H9 (cell line): ENCODE data around the gene MKRN2OS. TPM values are rescaled to one million over a fixed set of nuclear protein-coding genes. Genes with fewer than 3 reads are reported as not detected.

Source experiments
- DNase-seq: peaks from one replicate; pipeline ENCODE4 v3.0.0-alpha.2; 2017
- H2AFZ ChIP-seq: one replicate; pipeline ENCODE4 v1.6.1; 2013; ENCODE audit warnings: mild to moderate bottlenecking, low read length, control low read depth, moderate library complexity
- H2AK5ac ChIP-seq: 2 replicates; pipeline ENCODE4 v1.6.1; 2013; ENCODE audit warnings: low read length, control low read depth, mixed read lengths; ENCODE audit not compliant: insufficient read length
- H2BK120ac ChIP-seq: one replicate; pipeline ENCODE4 v1.6.1; 2013; ENCODE audit warnings: low read depth, mild to moderate bottlenecking, low read length, control low read depth, inconsistent platforms; ENCODE audit not compliant: poor library complexity, severe bottlenecking
- H2BK12ac ChIP-seq: 2 replicates; pipeline ENCODE4 v1.6.1; 2013; ENCODE audit warnings: low read length, control low read depth, mixed read lengths, low read depth; ENCODE audit not compliant: insufficient read length
- H2BK15ac ChIP-seq: 2 replicates; pipeline ENCODE4 v1.6.1; 2013; ENCODE audit warnings: low read depth, low read length, control low read depth
- H2BK20ac ChIP-seq: one replicate; pipeline ENCODE4 v1.6.1; 2013; ENCODE audit warnings: low read depth, mild to moderate bottlenecking, low read length, control low read depth, inconsistent platforms; ENCODE audit not compliant: poor library complexity, severe bottlenecking
- H2BK5ac ChIP-seq: 2 replicates; pipeline ENCODE4 v1.6.1; 2013; ENCODE audit warnings: low read length, control low read depth, mixed read lengths; ENCODE audit not compliant: insufficient read length
- H3K14ac ChIP-seq: 2 replicates; pipeline ENCODE4 v1.6.1; 2013; ENCODE audit warnings: low read length, control low read depth; ENCODE audit not compliant: insufficient read depth
- H3K18ac ChIP-seq: 2 replicates; pipeline ENCODE4 v1.6.1; 2013; ENCODE audit warnings: low read depth, mild to moderate bottlenecking, mixed read lengths, low read length, control low read depth; ENCODE audit not compliant: insufficient read length
- H3K23ac ChIP-seq: 2 replicates; pipeline ENCODE4 v1.6.1; 2013; ENCODE audit warnings: low read length, control low read depth, mixed read lengths, low read depth; ENCODE audit not compliant: insufficient read length
- H3K23me2 ChIP-seq: 2 replicates; pipeline ENCODE4 v1.6.1; 2013; ENCODE audit warnings: low read depth, mild to moderate bottlenecking, mixed read lengths, low read length, control low read depth; ENCODE audit not compliant: insufficient read length, poor library complexity, severe bottlenecking
- H3K27ac ChIP-seq: 2 replicates; pipeline ENCODE4 v1.5.1; 2013; ENCODE audit warnings: low read length, control low read depth, mixed read lengths, low read depth; ENCODE audit not compliant: insufficient read length
- H3K27me3 ChIP-seq: 2 replicates; pipeline ENCODE4 v1.6.1; 2013; ENCODE audit warnings: low read length, control low read depth, inconsistent platforms; ENCODE audit not compliant: insufficient read depth
- H3K4ac ChIP-seq: 2 replicates; pipeline ENCODE4 v1.6.1; 2013; ENCODE audit warnings: low read depth, mild to moderate bottlenecking, control low read depth, inconsistent platforms, low read length, moderate library complexity
- H3K4me1 ChIP-seq: 2 replicates; pipeline ENCODE4 v1.6.1; 2013; ENCODE audit warnings: low read length, control low read depth, inconsistent platforms; ENCODE audit not compliant: insufficient read depth
- H3K4me2 ChIP-seq: 2 replicates; pipeline ENCODE4 v1.6.1; 2013; ENCODE audit warnings: low read length, control low read depth, mixed read lengths; ENCODE audit not compliant: insufficient read length, insufficient read depth
- H3K56ac ChIP-seq: 2 replicates; pipeline ENCODE4 v1.6.1; 2013; ENCODE audit warnings: low read depth, mild to moderate bottlenecking, mixed read lengths, low read length, control low read depth; ENCODE audit not compliant: insufficient read length
- H3K79me1 ChIP-seq: 2 replicates; pipeline ENCODE4 v1.6.1; 2013; ENCODE audit warnings: low read depth, mild to moderate bottlenecking, moderate library complexity, low read length, control low read depth, inconsistent platforms; ENCODE audit not compliant: insufficient read depth, poor library complexity, severe bottlenecking
- H3K79me2 ChIP-seq: 2 replicates; pipeline ENCODE4 v1.6.1; 2013; ENCODE audit warnings: low read length, control low read depth, inconsistent platforms; ENCODE audit not compliant: insufficient read depth
- H3K9ac ChIP-seq: 2 replicates; pipeline ENCODE4 v1.6.1; 2013; ENCODE audit warnings: low read length, control low read depth, mixed read lengths; ENCODE audit not compliant: insufficient read length; ENCODE audit errors: extremely low read depth
- H3K9me3 ChIP-seq: one replicate; pipeline ENCODE4 v1.6.1; 2013; ENCODE audit warnings: low read depth, low read length, inconsistent platforms; ENCODE audit not compliant: control insufficient read depth
- H3T11ph ChIP-seq: one replicate; pipeline ENCODE4 v1.6.1; 2013; ENCODE audit warnings: mild to moderate bottlenecking, low read length, control low read depth, inconsistent platforms
- H4K20me1 ChIP-seq: one replicate; pipeline ENCODE4 v1.6.1; 2013; ENCODE audit not compliant: control insufficient read depth, insufficient read length, insufficient read depth
- H4K5ac ChIP-seq: 2 replicates; pipeline ENCODE4 v1.6.1; 2013; ENCODE audit warnings: low read depth, mild to moderate bottlenecking, mixed read lengths, low read length, control low read depth; ENCODE audit not compliant: insufficient read length
- H4K8ac ChIP-seq: replicated peaks from 2 replicates; pipeline ENCODE4 v1.6.1; 2013; ENCODE audit warnings: low read length, control low read depth, mixed read lengths, low read depth; ENCODE audit not compliant: insufficient read length
- H4K91ac ChIP-seq: 2 replicates; pipeline ENCODE4 v1.6.1; 2013; ENCODE audit warnings: low read depth, mild to moderate bottlenecking, moderate library complexity, mixed read lengths, low read length, control low read depth; ENCODE audit not compliant: insufficient read length
- H3K27ac Mint-ChIP-seq, 3 experiments: 2 replicates in 2 of 3; 3 replicates in 1 of 3; pipeline ENCODE4 v1.8.0; 2020 to 2021; ENCODE audit warnings: mixed read lengths in 3 of 3, mild to moderate bottlenecking in 1 of 3, moderate library complexity in 1 of 3
- H3K27me3 Mint-ChIP-seq: 2 replicates; pipeline ENCODE4 v1.8.0; 2021; ENCODE audit warnings: low read depth, mild to moderate bottlenecking, moderate library complexity, mixed read lengths
- H3K36me3 Mint-ChIP-seq, 3 experiments: 2 replicates in 2 of 3; 3 replicates in 1 of 3; pipeline ENCODE4 v1.8.0; 2020 to 2021; ENCODE audit warnings: low read depth in 3 of 3, mixed read lengths in 3 of 3; ENCODE audit not compliant: insufficient read depth in 1 of 3
- H3K4me1 Mint-ChIP-seq, 2 experiments: 2 replicates each; pipeline ENCODE4 v1.8.0; 2020; ENCODE audit warnings: mixed read lengths in 2 of 2
- H3K4me3 Mint-ChIP-seq, 2 experiments: 2 replicates in 1 of 2; 3 replicates in 1 of 2; pipeline ENCODE4 v1.8.0; 2020 to 2021; ENCODE audit warnings: mild to moderate bottlenecking in 2 of 2, mixed read lengths in 2 of 2, moderate library complexity in 1 of 2
- H3K9me3 Mint-ChIP-seq, 2 experiments: 2 replicates in 1 of 2; 3 replicates in 1 of 2; pipeline ENCODE4 v1.8.0; 2020; ENCODE audit warnings: mild to moderate bottlenecking in 2 of 2, mixed read lengths in 2 of 2, moderate library complexity in 1 of 2
- CTCF ChIP-seq: fragments of 200-600 bp; sonication (generic); conservative IDR thresholded peaks from 3 replicates; pipeline ENCODE4 v1.8.0; 2021; ENCODE audit warnings: antibody characterized with exemption, mild to moderate bottlenecking
- WGBS: extraction: QIAGEN DNeasy Blood & Tissue Kit; methylation state at CpG from one replicate; pipeline ENCODE4 v1.1.7; 2013; ENCODE audit warnings: missing lambda C conversion rate, low lambda C conversion rate, mixed read lengths; ENCODE audit not compliant: insufficient read length; ENCODE audit errors: extremely low coverage; 5-methylcytosine and 5-hydroxymethylcytosine counted together
- total RNA-seq: library from RNA; stranded (reverse); gene quantifications from 2 replicates; pipeline ENCODE4 v1.2.1, GENCODE V29; 2021

Gene MKRN2OS
- total RNA-seq, 1 experiment from 2014 or later = 0.44 TPM

- H3K27ac ChIP-seq = no peak overlapping the region
- no peak overlapping the region for H3K27ac Mint-ChIP-seq
- H3K36me3 Mint-ChIP-seq = peaks cover 46 to 77% (median 68%) of the 10 kb centered on the region in 3 experiments
- no peaks in the 10 kb centered on the region for H3K79me1 ChIP-seq
- H3K9me3 Mint-ChIP-seq = no peaks in the 10 kb centered on the region
- no peaks in the 10 kb centered on the region for H3K9me3 ChIP-seq
- no peak overlapping the region for H2BK120ac ChIP-seq
- no peaks in the 10 kb centered on the region for H3K4me1 ChIP-seq
- no peak overlapping the region for H2BK20ac ChIP-seq
- no peak overlapping the region for H3K9ac ChIP-seq
- WGBS = no CpG with 5 or more reads among the region's 4 CpGs
- no peak overlapping the region for H2AFZ ChIP-seq
- H3K4me3 Mint-ChIP-seq = no peak overlapping the region
- no peak overlapping the region for H2BK15ac ChIP-seq
- H3K27me3 ChIP-seq = no peaks in the 10 kb centered on the region
- H4K8ac ChIP-seq = no peak overlapping the region
- no peak overlapping the region for H3K4me2 ChIP-seq
- no peaks in the 10 kb centered on the region for H3K27me3 Mint-ChIP-seq
- H3K14ac ChIP-seq = no peak overlapping the region
- H2BK5ac ChIP-seq = no peak overlapping the region
- no peaks in the 10 kb centered on the region for H3K23me2 ChIP-seq
- H3T11ph ChIP-seq = no peak overlapping the region
- no peak for TF ChIP-seq CTCF
- H4K91ac ChIP-seq = no peak overlapping the region
- H3K23ac ChIP-seq = no peak overlapping the region
- H4K5ac ChIP-seq = no peak overlapping the region
- H3K79me2 ChIP-seq = no peaks in the 10 kb centered on the region
- H3K18ac ChIP-seq = no peak overlapping the region
- H3K56ac ChIP-seq = no peak overlapping the region
- no peak overlapping the region for H2BK12ac ChIP-seq
- no peaks in the 10 kb centered on the region for H4K20me1 ChIP-seq
- H2AK5ac ChIP-seq = no peak overlapping the region
- H3K4me1 Mint-ChIP-seq = no peaks in the 10 kb centered on the region
- no peak overlapping the region for H3K4ac ChIP-seq
- no peak for DNase-seq
These were observed 44.8 kb upstream of the MKRN2OS start for GRCh38 chr3:12590096-12590495.
